Measurements from ENCODE around the gene KREMEN2. TPM values are rescaled to one million over a fixed set of nuclear protein-coding genes. Genes with fewer than 3 reads are reported as not detected.
"Not testable (repeated sequence)": the region's sequence is repeated elsewhere in the genome, so short reads cannot be mapped to it uniquely, and the experiment has no call there.

The KREMEN2 gene
- total and polyA plus RNA-seq, 8 donors, result 0.07 to 0.32 (median 0.16) TPM; not detected in 3

DNA sequence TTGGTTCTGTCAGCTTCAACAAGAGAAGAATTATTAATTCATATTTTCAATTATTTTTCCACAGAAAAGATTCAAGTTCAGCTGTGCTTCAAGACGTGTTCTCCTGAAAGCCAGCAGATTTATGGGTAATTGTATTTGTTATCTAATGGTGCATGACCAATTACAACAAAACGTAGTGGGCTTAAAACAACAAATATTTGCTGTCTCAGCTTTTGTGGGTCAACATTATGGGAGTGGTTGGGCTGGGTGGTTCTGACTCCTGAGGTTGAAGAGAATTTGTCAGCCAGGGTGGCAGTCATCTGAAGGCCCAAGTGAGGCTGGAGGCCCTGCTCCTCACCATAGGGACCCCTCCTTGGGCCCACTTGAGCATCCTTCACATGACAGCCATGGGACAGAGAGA, 24.1 kb upstream of the KREMEN2 start:
- H3K27ac ChIP-seq, result no peak overlapping the region
- H3K9me3 ChIP-seq, result no peaks in the 10 kb centered on the region
- H3K4me3 ChIP-seq, result no peak overlapping the region
- DNase-seq, result no peak
- H3K27me3 ChIP-seq, result no peaks in the 10 kb centered on the region
- TF ChIP-seq, protein P1, sequence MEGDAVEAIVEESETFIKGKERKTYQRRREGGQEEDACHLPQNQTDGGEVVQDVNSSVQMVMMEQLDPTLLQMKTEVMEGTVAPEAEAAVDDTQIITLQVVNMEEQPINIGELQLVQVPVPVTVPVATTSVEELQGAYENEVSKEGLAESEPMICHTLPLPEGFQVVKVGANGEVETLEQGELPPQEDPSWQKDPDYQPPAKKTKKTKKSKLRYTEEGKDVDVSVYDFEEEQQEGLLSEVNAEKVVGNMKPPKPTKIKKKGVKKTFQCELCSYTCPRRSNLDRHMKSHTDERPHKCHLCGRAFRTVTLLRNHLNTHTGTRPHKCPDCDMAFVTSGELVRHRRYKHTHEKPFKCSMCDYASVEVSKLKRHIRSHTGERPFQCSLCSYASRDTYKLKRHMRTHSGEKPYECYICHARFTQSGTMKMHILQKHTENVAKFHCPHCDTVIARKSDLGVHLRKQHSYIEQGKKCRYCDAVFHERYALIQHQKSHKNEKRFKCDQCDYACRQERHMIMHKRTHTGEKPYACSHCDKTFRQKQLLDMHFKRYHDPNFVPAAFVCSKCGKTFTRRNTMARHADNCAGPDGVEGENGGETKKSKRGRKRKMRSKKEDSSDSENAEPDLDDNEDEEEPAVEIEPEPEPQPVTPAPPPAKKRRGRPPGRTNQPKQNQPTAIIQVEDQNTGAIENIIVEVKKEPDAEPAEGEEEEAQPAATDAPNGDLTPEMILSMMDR (IDR thresholded peaks at IDR 0.05), result no peak
- no peak for FAIRE-seq
- no peak for ATAC-seq
- peaks cover 0 to 28% (median 17%) of the 10 kb centered on the region in 3 donors for H3K36me3 ChIP-seq
- intact Hi-C loops (cut with DNase I), result no loop called here
- 65 to 68% methylated on average over 2 of the region's 2 CpGs for WGBS, 2 donors
- no peaks in the 10 kb centered on the region for H3K4me1 ChIP-seq

DNA sequence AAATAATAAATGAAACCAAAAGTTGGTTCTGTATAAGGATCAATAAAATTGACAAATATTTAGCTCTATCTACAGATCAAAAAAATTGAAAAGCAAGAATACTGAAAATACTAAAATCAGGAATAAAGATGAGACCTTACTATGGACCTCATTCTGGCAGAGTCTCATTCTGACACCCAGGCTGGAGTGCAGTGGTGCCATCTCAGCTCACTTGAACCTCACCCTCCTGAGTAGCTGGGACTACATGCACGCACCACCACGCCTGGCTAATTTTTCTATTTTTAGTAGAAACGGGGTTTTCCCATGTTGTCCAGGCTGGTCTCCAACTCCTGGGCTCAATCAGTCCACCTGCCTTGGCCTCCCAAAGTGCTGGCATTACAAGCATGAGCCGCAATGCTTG, 22.0 kb upstream of the KREMEN2 start:
- TF ChIP-seq, protein P1 (IDR thresholded peaks at IDR 0.05), result no peak
- Histone ChIP-seq H3K4me3 (no peak overlapping the region), H3K4me1 (no peaks in the 10 kb centered on the region), H3K27me3 (no peaks in the 10 kb centered on the region), H3K27ac (no peak overlapping the region), H3K36me3 (peaks cover 0 to 28% (median 14%) of the 10 kb centered on the region in 3 donors), H3K9me3 (no peaks in the 10 kb centered on the region)
- ATAC-seq, result no peak
- intact Hi-C loops (cut with DNase I), result no loop called here
- 67 to 83% methylated on average over 4 of the region's 4 CpGs for WGBS, 2 donors
- no peak for DNase-seq
- FAIRE-seq, result no peak

DNA sequence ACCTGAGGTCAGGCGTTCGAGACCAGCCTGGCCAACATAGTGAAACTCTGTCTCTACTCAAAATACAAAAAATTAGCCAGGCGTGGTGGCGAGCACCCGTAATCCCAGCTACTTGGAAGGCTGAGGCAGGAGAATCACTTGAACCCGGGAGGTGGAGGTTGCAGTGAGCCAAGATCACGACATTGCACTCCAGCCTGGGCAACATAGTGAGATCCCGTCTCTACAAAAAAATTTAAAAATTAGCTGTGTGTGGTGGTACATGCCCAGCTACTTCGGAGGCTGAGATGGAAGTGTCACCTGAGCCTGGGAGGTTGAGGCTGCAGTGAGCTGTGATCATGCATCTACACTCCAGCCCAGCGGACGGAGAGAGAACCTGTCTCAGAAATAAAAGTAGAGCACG, 20.4 kb upstream of the KREMEN2 start:
- H3K4me1 ChIP-seq; H3K27ac ChIP-seq; DNase-seq; H3K9me3 ChIP-seq; FAIRE-seq; ATAC-seq; H3K4me3 ChIP-seq; H3K27me3 ChIP-seq; intact Hi-C loops (cut with DNase I): not testable (repeated sequence)
- peaks cover 0 to 17% (median 13%) of the 10 kb centered on the region in 3 donors for H3K36me3 ChIP-seq
- 83 to 85% methylated on average over 12 of the region's 12 CpGs for WGBS, 2 donors

DNA sequence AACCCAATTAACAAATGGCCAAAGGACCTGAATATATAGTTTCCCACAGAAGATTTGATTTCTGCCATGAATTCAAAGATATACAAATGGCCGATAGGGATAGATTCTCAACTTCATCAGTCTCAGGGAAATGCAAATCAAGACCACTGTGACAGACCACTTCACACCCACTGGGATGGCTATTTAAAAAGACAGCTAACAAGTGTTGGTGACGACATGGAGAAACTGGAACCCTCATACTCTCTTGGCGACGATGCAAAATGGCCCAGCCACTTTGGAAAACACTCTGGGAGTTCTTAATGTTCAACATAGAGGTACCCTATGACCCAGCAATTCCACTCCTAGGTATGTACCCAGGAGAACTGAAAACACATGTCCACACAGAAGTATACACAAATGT, 17.4 kb upstream of the KREMEN2 start:
- intact Hi-C loops (cut with DNase I), result no loop called here
- no peaks in the 10 kb centered on the region for H3K27me3 ChIP-seq
- WGBS, 2 donors, result 95 to 96% methylated on average over 4 of the region's 4 CpGs
- H3K4me1 ChIP-seq, result no peaks in the 10 kb centered on the region
- H3K36me3 ChIP-seq, result no peaks in the 10 kb centered on the region
- FAIRE-seq (no peak), ATAC-seq (no peak), DNase-seq (no peak)
- no peak overlapping the region for H3K4me3 ChIP-seq
- H3K9me3 ChIP-seq, result no peaks in the 10 kb centered on the region
- TF ChIP-seq, protein P1 (IDR thresholded peaks at IDR 0.05), result no peak
- H3K27ac ChIP-seq, result no peak overlapping the region

DNA sequence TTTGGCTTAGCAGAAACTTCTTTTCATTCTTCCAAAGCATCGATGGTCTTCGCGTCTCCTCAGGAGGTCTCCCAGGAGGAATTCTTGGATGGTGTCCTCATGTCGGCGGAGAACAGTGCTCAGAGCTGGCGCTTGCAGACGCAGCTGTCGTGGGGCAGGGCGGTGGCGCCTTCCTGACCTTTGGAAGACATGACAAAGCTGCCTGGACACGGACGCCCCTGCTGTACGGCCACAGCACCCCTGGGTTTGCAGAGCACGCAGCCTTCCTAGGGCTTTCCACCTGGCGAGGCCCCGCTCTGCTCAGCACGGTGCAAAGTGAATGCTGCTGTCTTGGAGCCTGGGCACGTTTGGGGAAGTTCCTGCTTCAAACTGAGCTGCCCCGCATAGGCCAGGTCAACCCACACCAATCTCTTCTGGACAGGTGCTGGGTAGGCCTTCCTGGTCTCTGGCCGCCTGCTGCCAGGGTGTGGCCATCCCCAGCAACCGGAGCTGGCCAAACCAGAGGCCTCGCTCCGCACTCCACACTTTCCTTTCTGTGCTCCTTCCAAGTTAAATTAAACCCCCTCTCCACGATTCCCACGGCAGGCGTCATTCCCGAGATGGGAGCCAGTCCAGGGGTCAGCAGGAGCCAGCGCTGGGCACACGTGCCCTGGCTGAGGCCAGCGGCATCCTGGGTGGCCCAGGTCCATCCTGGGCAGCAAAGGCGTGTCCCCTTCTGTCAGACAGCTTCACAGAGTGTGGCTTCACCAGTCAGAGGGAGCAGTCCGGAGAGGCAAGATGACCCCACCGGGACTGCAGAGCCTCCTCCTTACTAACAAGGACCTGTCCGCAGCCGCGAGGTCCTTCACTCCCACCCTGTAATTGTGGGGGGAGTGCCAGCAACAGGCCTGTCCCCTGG, 15.0 kb upstream of the KREMEN2 start:
- Histone ChIP-seq H3K27ac (no peak overlapping the region), H3K4me1 (no peaks in the 10 kb centered on the region), H3K4me3 (no peak overlapping the region), H3K27me3 (no peaks in the 10 kb centered on the region), H3K36me3 (no peaks in the 10 kb centered on the region), H3K9me3 (no peaks in the 10 kb centered on the region)
- FAIRE-seq (no peak), ATAC-seq (no peak), DNase-seq (peak in 1 of 6 donors; percentile 43)
- 83 to 84% methylated on average over 36 of the region's 36 CpGs for WGBS, 2 donors
- TF ChIP-seq, protein P1 (IDR thresholded peaks at IDR 0.05), result no peak
- intact Hi-C loops (cut with DNase I), result no loop called here
